SK-N-SH treated with all-trans-retinoic acid at 6 μM for 48 hours (cell line): ENCODE results near the gene IPP.
"Not testable (repeated sequence)": the region's sequence is repeated elsewhere in the genome, so short reads cannot be mapped to it uniquely, and the experiment has no call there.

Source experiments
- ATAC-seq: fragments of 200-7000 bp; cut with Tn5 transposase; 3 replicates; pipeline ENCODE4 v1.9.1; 2020; ENCODE audit warnings: mild to moderate bottlenecking, moderate library complexity
- ARNTL ChIP-seq: fragments of 450-650 bp; formaldehyde crosslinking; IDR thresholded peaks from 2 replicates; pipeline ENCODE4 v1.5.0; 2020; ENCODE audit warnings: low read depth, mild to moderate bottlenecking, moderate library complexity, borderline replicate concordance
- BACH2 ChIP-seq: fragments of 250-450 bp; sonication (Bioruptor Pico); IDR thresholded peaks from 2 replicates; pipeline ENCODE4 v1.9.0; 2021; ENCODE audit warnings: mild to moderate bottlenecking, borderline replicate concordance
- CSDC2 ChIP-seq: fragments of 250-450 bp; sonication (Bioruptor Pico); IDR thresholded peaks from 2 replicates; pipeline ENCODE4 v1.5.0; 2020; ENCODE audit warnings: mild to moderate bottlenecking, moderate library complexity
- GLIS3 ChIP-seq: fragments of 250-450 bp; sonication (Bioruptor Pico); IDR thresholded peaks from 2 replicates; pipeline ENCODE4 v1.5.0; 2020; ENCODE audit warnings: mild to moderate bottlenecking, moderate library complexity
- OSR1 ChIP-seq: fragments of 250-450 bp; sonication (Bioruptor Pico); IDR thresholded peaks from 2 replicates; pipeline ENCODE4 v1.8.0; 2022; ENCODE audit warnings: moderate library complexity, mild to moderate bottlenecking, inconsistent platforms
- PPARA ChIP-seq: fragments of 250-450 bp; sonication (Bioruptor Pico); IDR thresholded peaks from 2 replicates; pipeline ENCODE4 v1.5.0; 2020; ENCODE audit warnings: mild to moderate bottlenecking, borderline replicate concordance
- RARB ChIP-seq: fragments of 250-450 bp; sonication (Bioruptor Pico); IDR thresholded peaks from 2 replicates; pipeline ENCODE4 v1.8.0; 2021; ENCODE audit warnings: mild to moderate bottlenecking, moderate library complexity
- TCF4 ChIP-seq: fragments of 250-450 bp; sonication (Bioruptor Pico); IDR thresholded peaks from 2 replicates; pipeline ENCODE4 v1.8.0; 2021; ENCODE audit warnings: mild to moderate bottlenecking, moderate library complexity, borderline replicate concordance
- TOX ChIP-seq: fragments of 250-450 bp; sonication (Bioruptor Pico); IDR thresholded peaks from 2 replicates; pipeline ENCODE4 v1.8.0; 2021; ENCODE audit warnings: mild to moderate bottlenecking, moderate library complexity, borderline replicate concordance
- ZC3H10 ChIP-seq: fragments of 250-450 bp; sonication (Bioruptor Pico); IDR thresholded peaks from 2 replicates; pipeline ENCODE4 v1.5.1; 2021; ENCODE audit warnings: mild to moderate bottlenecking, moderate library complexity
- ZFP3 ChIP-seq: fragments of 250-450 bp; sonication (Bioruptor Pico); IDR thresholded peaks from 2 replicates; pipeline ENCODE4 v1.5.0; 2020; ENCODE audit warnings: mild to moderate bottlenecking, moderate library complexity
- ZFP30 ChIP-seq: fragments of 450-650 bp; formaldehyde crosslinking; IDR thresholded peaks from 2 replicates; pipeline ENCODE4 v1.5.0; 2022; ENCODE audit warnings: mild to moderate bottlenecking, moderate library complexity
- ZNF565 ChIP-seq: fragments of 450-650 bp; formaldehyde crosslinking; conservative IDR thresholded peaks from 2 replicates; pipeline ENCODE4 v1.5.0; 2020; ENCODE audit warnings: low read depth, mild to moderate bottlenecking, moderate library complexity
- ZNF70 ChIP-seq: fragments of 450-650 bp; formaldehyde crosslinking; IDR thresholded peaks from 2 replicates; pipeline ENCODE4 v1.5.0; 2020; ENCODE audit warnings: mild to moderate bottlenecking, moderate library complexity
- TF ChIP-seq, protein P1 (sequence below): fragments of 250-450 bp; sonication (Bioruptor Pico); IDR thresholded peaks from 2 replicates; pipeline ENCODE4 v1.5.1; 2021; ENCODE audit warnings: mild to moderate bottlenecking, moderate library complexity
- TF ChIP-seq, protein P2 (sequence below): fragments of 250-450 bp; sonication (Bioruptor Pico); IDR thresholded peaks from 2 replicates; pipeline ENCODE4 v1.5.1; 2020; ENCODE audit warnings: low read depth, mild to moderate bottlenecking, moderate library complexity
- TF ChIP-seq, protein P3 (sequence below): fragments of 250-450 bp; sonication (Bioruptor Pico); IDR thresholded peaks from 2 replicates; pipeline ENCODE4 v1.8.0; 2020; ENCODE audit warnings: mild to moderate bottlenecking, moderate library complexity, borderline replicate concordance
- TF ChIP-seq, protein P4 (sequence below): fragments of 250-450 bp; sonication (Bioruptor Pico); IDR thresholded peaks from 2 replicates; pipeline ENCODE4 v1.5.0; 2020; ENCODE audit warnings: mild to moderate bottlenecking, moderate library complexity
- TF ChIP-seq, protein P5 (sequence below): fragments of 250-450 bp; sonication (Bioruptor Pico); IDR thresholded peaks from 2 replicates; pipeline ENCODE4 v1.8.0; 2021; ENCODE audit warnings: low read depth, mild to moderate bottlenecking, moderate library complexity, borderline replicate concordance

IPP gene

DNA sequence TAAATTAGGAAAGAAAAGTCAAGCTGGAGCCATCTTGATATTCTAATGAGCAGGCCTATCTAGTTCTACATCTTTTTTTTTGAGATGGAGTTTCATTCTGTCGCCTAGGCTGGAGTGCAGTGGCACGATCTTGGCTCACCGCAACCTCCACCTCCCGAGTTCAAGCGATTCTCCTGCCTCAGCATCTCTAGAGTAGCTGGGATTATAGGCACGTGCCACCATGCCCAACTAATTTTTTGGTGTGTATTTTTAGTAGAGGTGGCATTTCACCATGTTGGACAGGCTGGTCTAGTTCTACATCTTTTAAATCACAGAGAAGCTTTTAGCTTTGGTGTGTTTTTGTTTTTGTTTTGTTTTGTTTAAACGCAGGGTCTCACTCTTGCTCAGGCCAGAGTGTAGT lies 55.6 kb downstream of the IPP start:
- ATAC-seq = no peak

DNA sequence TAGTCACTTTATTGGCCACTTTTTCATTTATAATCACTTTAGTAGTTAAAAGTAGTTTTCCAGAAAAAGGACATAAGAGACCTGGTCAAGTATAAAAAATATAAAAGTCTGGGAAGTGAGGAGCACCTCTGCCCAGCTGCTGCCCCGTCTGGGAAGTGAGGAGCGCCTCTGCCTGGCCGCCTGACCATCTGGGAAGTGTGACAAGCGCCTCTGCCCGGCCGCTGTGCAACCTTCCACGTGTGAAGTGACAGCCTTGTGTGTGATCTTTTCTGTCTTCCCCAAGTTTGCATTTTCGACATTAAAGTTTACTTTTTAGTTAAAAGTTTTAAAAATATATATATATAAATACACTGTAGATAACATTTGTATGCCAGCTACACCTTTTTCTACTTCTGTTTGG lies 56.6 kb downstream of the IPP start:
- ATAC-seq = not testable (repeated sequence)

More for the DNA sequence above, 55.6 kb downstream of the IPP start:
- TF ChIP-seq ZFP3 (no peak), PPARA (CRISPR knock-in tag) (no peak), ARNTL (CRISPR knock-in tag) (no peak), BACH2 (CRISPR knock-in tag) (no peak), CSDC2 (CRISPR knock-in tag) (no peak), ZNF70 (CRISPR knock-in tag) (no peak), TOX (CRISPR knock-in tag) (no peak), RARB (no peak)
- TF ChIP-seq, protein P1, sequence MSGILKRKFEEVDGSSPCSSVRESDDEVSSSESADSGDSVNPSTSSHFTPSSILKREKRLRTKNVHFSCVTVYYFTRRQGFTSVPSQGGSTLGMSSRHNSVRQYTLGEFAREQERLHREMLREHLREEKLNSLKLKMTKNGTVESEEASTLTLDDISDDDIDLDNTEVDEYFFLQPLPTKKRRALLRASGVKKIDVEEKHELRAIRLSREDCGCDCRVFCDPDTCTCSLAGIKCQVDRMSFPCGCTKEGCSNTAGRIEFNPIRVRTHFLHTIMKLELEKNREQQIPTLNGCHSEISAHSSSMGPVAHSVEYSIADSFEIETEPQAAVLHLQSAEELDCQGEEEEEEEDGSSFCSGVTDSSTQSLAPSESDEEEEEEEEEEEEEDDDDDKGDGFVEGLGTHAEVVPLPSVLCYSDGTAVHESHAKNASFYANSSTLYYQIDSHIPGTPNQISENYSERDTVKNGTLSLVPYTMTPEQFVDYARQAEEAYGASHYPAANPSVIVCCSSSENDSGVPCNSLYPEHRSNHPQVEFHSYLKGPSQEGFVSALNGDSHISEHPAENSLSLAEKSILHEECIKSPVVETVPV = no peak
- TF ChIP-seq, protein P2, sequence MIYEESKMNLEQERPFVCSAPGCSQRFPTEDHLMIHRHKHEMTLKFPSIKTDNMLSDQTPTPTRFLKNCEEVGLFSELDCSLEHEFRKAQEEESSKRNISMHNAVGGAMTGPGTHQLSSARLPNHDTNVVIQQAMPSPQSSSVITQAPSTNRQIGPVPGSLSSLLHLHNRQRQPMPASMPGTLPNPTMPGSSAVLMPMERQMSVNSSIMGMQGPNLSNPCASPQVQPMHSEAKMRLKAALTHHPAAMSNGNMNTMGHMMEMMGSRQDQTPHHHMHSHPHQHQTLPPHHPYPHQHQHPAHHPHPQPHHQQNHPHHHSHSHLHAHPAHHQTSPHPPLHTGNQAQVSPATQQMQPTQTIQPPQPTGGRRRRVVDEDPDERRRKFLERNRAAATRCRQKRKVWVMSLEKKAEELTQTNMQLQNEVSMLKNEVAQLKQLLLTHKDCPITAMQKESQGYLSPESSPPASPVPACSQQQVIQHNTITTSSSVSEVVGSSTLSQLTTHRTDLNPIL (CRISPR knock-in tag) = no peak
- TF ChIP-seq, protein P3, sequence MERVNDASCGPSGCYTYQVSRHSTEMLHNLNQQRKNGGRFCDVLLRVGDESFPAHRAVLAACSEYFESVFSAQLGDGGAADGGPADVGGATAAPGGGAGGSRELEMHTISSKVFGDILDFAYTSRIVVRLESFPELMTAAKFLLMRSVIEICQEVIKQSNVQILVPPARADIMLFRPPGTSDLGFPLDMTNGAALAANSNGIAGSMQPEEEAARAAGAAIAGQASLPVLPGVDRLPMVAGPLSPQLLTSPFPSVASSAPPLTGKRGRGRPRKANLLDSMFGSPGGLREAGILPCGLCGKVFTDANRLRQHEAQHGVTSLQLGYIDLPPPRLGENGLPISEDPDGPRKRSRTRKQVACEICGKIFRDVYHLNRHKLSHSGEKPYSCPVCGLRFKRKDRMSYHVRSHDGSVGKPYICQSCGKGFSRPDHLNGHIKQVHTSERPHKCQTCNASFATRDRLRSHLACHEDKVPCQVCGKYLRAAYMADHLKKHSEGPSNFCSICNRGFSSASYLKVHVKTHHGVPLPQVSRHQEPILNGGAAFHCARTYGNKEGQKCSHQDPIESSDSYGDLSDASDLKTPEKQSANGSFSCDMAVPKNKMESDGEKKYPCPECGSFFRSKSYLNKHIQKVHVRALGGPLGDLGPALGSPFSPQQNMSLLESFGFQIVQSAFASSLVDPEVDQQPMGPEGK (CRISPR knock-in tag) = no peak

DNA sequence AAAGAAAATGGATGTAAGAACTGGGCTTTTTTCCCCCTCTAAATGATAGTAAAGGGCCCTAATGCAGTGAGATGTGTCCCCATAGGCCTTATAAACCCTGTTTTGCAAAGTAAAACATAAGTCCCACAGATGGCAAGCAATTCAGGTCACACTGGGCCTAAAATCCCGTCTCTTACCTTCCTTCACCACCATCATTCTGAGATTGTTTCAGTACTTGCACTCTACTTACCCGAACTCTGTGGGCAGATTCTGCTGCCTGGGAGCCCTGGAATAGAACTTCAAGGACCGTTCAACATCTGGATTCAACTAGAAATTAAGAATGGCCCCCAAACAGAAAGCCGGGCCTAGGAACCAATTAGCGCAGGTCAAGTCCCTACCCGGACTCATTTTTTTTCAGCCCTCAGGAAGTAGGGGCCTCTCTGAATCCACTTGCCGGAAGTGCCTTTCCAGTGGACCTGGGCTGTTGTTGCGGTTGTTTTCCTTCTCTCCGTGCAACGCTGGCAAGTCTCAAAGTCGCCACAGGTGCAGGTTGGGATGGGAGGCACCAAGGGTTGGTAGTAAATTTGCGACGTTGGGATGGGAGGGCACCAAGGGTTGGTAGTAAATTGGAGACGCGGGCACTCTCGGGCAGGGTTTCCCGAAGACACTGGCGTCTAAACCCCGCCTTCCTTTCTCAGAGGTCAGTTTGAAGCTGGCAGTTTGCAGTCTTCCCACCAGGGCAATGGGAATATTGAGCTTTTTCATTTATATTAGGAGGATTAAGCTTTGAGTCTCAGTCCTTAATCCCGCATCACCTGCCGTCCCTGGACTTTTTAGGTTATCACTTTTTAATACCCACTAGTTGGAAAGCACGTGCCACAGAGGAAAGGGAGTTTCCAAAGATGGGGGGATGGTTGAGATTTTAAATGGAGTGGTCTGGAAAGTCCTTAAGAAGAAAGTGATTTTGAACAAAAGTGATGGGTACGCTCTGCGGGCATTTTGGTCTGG lies 62.4 kb downstream of the IPP start, which contains the start of gene TMEM69:
Gene TMEM69 (plus strand): TSS at position 428 of the 987 bp plus-strand sequence. CDS start 2,888 bp downstream, outside the sequence.
- ATAC-seq = peak; percentile 66
- TF ChIP-seq ZFP30 (CRISPR knock-in tag) = no peak
- TF ChIP-seq, protein P4, sequence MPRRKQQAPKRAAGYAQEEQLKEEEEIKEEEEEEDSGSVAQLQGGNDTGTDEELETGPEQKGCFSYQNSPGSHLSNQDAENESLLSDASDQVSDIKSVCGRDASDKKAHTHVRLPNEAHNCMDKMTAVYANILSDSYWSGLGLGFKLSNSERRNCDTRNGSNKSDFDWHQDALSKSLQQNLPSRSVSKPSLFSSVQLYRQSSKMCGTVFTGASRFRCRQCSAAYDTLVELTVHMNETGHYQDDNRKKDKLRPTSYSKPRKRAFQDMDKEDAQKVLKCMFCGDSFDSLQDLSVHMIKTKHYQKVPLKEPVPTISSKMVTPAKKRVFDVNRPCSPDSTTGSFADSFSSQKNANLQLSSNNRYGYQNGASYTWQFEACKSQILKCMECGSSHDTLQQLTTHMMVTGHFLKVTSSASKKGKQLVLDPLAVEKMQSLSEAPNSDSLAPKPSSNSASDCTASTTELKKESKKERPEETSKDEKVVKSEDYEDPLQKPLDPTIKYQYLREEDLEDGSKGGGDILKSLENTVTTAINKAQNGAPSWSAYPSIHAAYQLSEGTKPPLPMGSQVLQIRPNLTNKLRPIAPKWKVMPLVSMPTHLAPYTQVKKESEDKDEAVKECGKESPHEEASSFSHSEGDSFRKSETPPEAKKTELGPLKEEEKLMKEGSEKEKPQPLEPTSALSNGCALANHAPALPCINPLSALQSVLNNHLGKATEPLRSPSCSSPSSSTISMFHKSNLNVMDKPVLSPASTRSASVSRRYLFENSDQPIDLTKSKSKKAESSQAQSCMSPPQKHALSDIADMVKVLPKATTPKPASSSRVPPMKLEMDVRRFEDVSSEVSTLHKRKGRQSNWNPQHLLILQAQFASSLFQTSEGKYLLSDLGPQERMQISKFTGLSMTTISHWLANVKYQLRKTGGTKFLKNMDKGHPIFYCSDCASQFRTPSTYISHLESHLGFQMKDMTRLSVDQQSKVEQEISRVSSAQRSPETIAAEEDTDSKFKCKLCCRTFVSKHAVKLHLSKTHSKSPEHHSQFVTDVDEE = no peak
- TF ChIP-seq ZC3H10 (CRISPR knock-in tag) = no peak
- TF ChIP-seq OSR1 (CRISPR knock-in tag) = no peak
- TF ChIP-seq GLIS3 (CRISPR knock-in tag) = no peak; the same call in 1 of the 2 replicates
- no peak for TF ChIP-seq TOX (CRISPR knock-in tag)
- no peak for TF ChIP-seq ZNF70 (CRISPR knock-in tag)
- 0 out of 2 replicates have a peak, but pooled peaks have one; percentile 52 for TF ChIP-seq ZFP3
- TF ChIP-seq BACH2 (CRISPR knock-in tag) = no peak
- TF ChIP-seq TCF4 (CRISPR knock-in tag) = no peak; the same call in 1 of the 2 replicates
- no peak for TF ChIP-seq ARNTL (CRISPR knock-in tag)
- TF ChIP-seq, protein P2 (CRISPR knock-in tag) = no peak
- TF ChIP-seq, protein P5, sequence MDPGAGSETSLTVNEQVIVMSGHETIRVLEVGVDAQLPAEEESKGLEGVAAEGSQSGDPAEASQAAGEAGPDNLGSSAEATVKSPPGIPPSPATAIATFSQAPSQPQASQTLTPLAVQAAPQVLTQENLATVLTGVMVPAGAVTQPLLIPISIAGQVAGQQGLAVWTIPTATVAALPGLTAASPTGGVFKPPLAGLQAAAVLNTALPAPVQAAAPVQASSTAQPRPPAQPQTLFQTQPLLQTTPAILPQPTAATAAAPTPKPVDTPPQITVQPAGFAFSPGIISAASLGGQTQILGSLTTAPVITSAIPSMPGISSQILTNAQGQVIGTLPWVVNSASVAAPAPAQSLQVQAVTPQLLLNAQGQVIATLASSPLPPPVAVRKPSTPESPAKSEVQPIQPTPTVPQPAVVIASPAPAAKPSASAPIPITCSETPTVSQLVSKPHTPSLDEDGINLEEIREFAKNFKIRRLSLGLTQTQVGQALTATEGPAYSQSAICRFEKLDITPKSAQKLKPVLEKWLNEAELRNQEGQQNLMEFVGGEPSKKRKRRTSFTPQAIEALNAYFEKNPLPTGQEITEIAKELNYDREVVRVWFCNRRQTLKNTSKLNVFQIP (CRISPR knock-in tag) = 0 out of 2 replicates have a peak, but pooled peaks have one; percentile 21
- TF ChIP-seq ZNF565 = no peak
- TF ChIP-seq, all 23 proteins: peak for 2
